NCI-H1417 (cell line): ENCODE measurements around the gene SLC22A15.
"Not testable (repeated sequence)": the region's sequence is repeated elsewhere in the genome, so short reads cannot be mapped to it uniquely, and the experiment has no call there.

Source experiments
- DNase-seq, 3 experiments: peaks; one replicate each; lab custom pipeline; 2025; lab: John Stamatoyannopoulos, UW

SLC22A15 gene

GRCh38 chr1:116033322-116033721 is 57.0 kb downstream of the SLC22A15 start:
- peak; percentile 61 to 96 (median 75) for DNase-seq

GRCh38 chr1:116036255-116036654 is 59.9 kb downstream of the SLC22A15 start:
- DNase-seq = no peak

GRCh38 chr1:116038679-116039078 is 62.4 kb downstream of the SLC22A15 start:
- DNase-seq = peak in 1 of 3 experiments; percentile 26

- no peak for DNase-seq
These were observed 67.8 kb downstream of the SLC22A15 start for GRCh38 chr1:116044071-116044470.

GRCh38 chr1:116046933-116047332 is 70.6 kb downstream of the SLC22A15 start:
- DNase-seq = not testable (repeated sequence)

- not testable (repeated sequence) for DNase-seq
These were observed 75.6 kb downstream of the SLC22A15 start for GRCh38 chr1:116051896-116052295.

GRCh38 chr1:116062201-116062600 is 85.9 kb downstream of the SLC22A15 start:
- DNase-seq = no peak

- DNase-seq = no peak
These were observed 88.3 kb downstream of the SLC22A15 start for GRCh38 chr1:116064616-116065015.

GRCh38 chr1:116066868-116067565 is 90.7 kb downstream of the SLC22A15 start:
- no peak for DNase-seq

- DNase-seq = no peak
These were observed 91.2 kb downstream of the SLC22A15 start for GRCh38 chr1:116067566-116067890.

- no peak for DNase-seq
These were observed 99.3 kb downstream of the SLC22A15 start for GRCh38 chr1:116075575-116075974.

GRCh38 chr1:116075990-116076389 is 99.7 kb downstream of the SLC22A15 start:
- no peak for DNase-seq

GRCh38 chr1:116076831-116077230 is 100.5 kb downstream of the SLC22A15 start:
- no peak for DNase-seq

- no peak for DNase-seq
These were observed 102.4 kb downstream of the SLC22A15 start for GRCh38 chr1:116078699-116079223.

GRCh38 chr1:116087628-116088027 is 111.3 kb downstream of the SLC22A15 start:
- DNase-seq = no peak

- no peak for DNase-seq
These were observed 113.6 kb downstream of the SLC22A15 start for GRCh38 chr1:116089870-116090269.

- DNase-seq = no peak
These were observed 114.8 kb downstream of the SLC22A15 start for GRCh38 chr1:116091083-116091482.

- DNase-seq = no peak
These were observed 116.6 kb downstream of the SLC22A15 start for GRCh38 chr1:116092752-116093489.

- no peak for DNase-seq
These were observed 118.7 kb downstream of the SLC22A15 start for GRCh38 chr1:116095027-116095426.

GRCh38 chr1:116096013-116096618 is 119.8 kb downstream of the SLC22A15 start:
- peak in 1 of 3 experiments; percentile 21 for DNase-seq

- no peak for DNase-seq
These were observed 121.3 kb downstream of the SLC22A15 start for GRCh38 chr1:116097626-116098025.

- DNase-seq = no peak
These were observed 123.1 kb downstream of the SLC22A15 start for GRCh38 chr1:116099379-116099778.

- DNase-seq = no peak
These were observed 123.6 kb downstream of the SLC22A15 start for GRCh38 chr1:116099919-116100318.
